HG02798 (cell line): ENCODE results near the gene PRR33.
"Not testable (repeated sequence)": the region's sequence is repeated elsewhere in the genome, so short reads cannot be mapped to it uniquely, and the experiment has no call there.

Experiments used
- ATAC-seq: cut with Tn5 transposase; IDR thresholded peaks from one replicate; pipeline ENCODE4 v1.9.1; 2021; ENCODE audit warnings: mild to moderate bottlenecking; ENCODE audit not compliant: unreplicated experiment, poor library complexity

Gene PRR33

GRCh38 chr11:1890856-1891830, 552 bp downstream of the PRR33 start:
- no peak for ATAC-seq

GRCh38 chr11:1889941-1890855, 1.5 kb downstream of the PRR33 start:
- no peak for ATAC-seq

- no peak for ATAC-seq
Observed at GRCh38 chr11:1889224-1889930, 2.3 kb downstream of the PRR33 start.

GRCh38 chr11:1888811-1889210, 2.9 kb downstream of the PRR33 start:
- no peak for ATAC-seq

- no peak for ATAC-seq
Observed at GRCh38 chr11:1888347-1888753, 3.3 kb downstream of the PRR33 start.

GRCh38 chr11:1887451-1888346, 4.0 kb downstream of the PRR33 start:
- ATAC-seq, result no peak

- ATAC-seq, result not testable (repeated sequence)
Observed at GRCh38 chr11:1886551-1886950, 5.1 kb downstream of the PRR33 start.

- ATAC-seq, result no peak
Observed at GRCh38 chr11:1884303-1884700, 7.4 kb downstream of the PRR33 start.

GRCh38 chr11:1883346-1884302, 8.1 kb downstream of the PRR33 start:
- no peak for ATAC-seq

- peak; percentile 56 for ATAC-seq
Observed at GRCh38 chr11:1882265-1883238, 9.1 kb downstream of the PRR33 start.

GRCh38 chr11:1881442-1882264, 10.0 kb downstream of the PRR33 start:
- ATAC-seq, result peak; percentile 11

GRCh38 chr11:1880746-1881441, 10.8 kb downstream of the PRR33 start:
- ATAC-seq, result no peak

- ATAC-seq, result no peak
Observed at GRCh38 chr11:1879941-1880720, 11.6 kb downstream of the PRR33 start.

GRCh38 chr11:1879342-1879940, 12.3 kb downstream of the PRR33 start:
- ATAC-seq, result no peak
